Superior temporal gyrus (tissue), 1 donor: Measurements from ENCODE around the gene KCNIP4.

Source experiments
- DNase-seq: peaks from one replicate; pipeline ENCODE4 v3.0.0-alpha.2; 2016; ENCODE audit errors: extremely low spot score

KCNIP4 gene

DNA sequence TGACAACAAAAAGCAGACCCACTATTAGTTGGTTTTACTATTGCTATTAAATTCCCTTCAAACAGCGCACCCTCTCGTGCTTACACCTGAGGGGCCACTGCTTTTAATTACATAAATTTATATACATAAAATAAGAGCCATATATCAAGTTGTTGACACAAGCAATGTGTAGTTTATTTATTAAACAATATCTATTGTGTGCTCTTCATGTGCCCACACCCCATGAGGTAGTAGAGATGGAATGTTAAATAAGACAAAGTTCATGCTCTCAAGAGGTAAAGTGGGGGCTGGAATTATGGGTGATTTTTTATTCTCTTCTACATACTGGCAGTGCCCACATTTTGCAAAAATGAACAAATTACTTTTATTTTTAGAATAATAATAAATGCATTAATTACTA, 47.3 kb downstream of the KCNIP4 start:
- DNase-seq: no peak

DNA sequence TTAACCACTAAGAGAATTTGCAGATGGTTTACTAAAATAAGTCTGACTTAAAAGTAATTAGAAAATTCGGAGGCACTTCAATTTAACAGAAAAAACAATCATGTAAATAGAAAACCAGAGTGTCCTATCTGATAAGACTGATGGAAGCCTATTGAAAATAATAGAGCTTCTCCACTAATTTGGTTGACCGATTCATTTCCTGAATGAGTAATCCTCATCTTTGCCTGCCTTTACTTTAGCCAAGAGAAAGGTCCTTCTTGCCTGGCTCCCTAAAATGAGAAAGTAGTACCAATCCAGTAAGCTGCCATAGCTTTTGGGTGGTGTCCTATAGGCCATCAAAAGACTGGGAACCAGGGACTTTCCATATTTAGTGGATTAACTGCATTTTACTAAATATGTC, 48.4 kb downstream of the KCNIP4 start:
- no peak for DNase-seq

DNA sequence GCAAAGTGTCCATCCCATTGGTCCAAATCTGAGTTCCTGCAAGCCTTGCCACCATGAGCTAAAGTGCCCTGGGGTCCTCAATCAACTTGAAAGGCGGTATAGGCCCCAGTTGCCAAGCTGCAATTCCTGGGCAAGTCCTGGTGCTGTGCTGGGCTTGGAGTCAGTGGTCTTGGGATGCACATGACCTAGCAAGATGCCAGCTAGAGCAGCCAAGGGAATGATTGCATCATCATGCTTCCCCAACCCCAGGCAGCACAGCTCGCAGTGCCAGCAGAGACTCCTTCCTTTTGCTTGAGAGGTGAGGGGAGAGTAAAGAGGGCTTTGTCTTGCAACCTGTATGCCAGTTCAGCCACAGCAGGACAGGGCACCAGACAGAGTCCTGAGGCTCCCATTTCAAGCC, 50.5 kb downstream of the KCNIP4 start:
- DNase-seq: no peak

DNA sequence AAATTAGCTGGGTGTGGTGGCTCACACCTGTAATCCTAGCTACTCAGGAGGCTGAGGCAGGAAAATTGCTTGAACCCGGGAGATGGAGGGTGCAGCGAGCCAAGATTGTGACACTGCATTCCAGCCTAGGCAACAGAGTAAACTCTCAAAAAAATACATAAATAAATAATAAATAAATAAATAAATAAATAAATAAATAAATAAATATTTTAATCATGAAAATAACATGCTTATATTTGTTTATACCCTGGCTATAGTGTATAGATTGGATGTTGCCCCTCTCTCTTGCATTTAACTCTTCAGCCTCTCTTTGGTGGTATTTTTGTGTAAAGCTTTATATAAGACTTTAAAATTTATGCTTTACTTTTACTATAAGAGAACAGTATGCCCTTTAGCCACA, 51.8 kb downstream of the KCNIP4 start:
- DNase-seq: no peak

DNA sequence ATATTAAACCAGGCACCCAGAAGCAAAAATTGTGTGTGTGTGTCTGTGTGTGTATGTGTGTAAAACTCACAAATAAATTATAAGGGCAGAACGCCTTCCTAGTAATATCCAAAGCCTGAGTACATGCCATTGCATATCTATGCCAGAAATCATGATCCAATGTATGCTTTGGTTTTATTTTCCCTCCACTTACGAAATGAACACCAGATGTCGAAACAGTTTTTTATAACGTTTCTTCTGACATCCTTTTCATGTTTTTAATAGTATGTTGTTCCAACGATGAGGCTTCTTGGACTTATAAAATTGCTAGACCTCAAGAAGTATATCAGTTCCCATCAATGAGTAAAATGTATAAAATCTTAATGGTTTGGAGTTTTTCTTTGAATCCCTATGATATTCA, 55.4 kb downstream of the KCNIP4 start:
- no peak for DNase-seq

DNA sequence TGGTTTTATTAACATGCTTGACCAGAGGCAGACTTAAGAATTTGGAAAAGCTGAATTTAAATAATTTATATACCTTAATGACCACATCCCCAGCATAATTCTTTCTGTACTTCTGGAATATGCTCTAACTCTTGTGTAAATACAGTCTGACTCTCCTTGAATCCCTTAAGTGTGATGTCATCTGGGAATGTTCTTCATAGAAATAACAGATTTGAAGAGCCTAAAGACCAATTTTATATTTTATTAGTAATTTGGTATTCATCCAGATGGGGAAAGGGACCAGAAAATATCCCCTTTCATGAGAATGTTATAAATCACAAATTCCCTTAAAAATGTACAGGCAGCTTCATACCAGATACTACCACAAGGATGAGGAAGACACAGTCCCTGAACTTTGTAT, 58.3 kb downstream of the KCNIP4 start:
- DNase-seq: no peak

DNA sequence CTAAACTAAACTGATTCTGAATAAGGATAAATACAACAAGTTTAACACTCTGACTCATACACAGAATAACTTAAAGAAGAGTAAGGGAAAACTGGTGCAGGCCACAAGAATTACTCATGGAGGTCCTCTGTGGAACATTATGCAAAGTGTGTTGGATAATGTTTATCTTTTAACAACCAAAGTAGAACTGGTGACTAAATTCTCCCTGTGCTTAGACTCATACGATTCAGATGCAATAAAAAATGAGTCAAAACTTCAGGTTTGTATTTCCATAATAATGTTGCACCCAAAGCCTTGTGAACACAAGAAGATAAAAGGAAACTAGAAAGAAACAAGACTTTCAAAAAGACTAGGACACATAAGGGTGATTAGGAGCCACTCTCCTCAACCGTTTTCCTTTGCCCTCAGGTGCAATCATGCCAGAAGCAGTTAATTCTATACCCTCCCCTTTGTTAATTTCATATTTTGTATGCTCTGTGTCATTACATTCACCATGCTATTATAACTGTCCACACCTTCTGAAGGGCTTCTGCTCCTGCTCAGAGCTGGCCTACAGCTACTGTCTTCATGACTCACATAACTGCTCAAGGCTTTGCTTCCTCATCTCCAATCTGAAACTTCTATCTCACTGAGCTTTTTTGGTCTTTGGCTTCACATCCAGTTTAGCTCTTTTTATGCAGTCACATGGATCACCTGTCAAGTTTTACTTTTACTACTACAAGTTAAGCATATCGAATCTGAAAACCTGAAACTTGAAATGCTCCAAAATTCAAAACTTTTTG, 60.2 kb downstream of the KCNIP4 start:
- peak; percentile 61 for DNase-seq

DNA sequence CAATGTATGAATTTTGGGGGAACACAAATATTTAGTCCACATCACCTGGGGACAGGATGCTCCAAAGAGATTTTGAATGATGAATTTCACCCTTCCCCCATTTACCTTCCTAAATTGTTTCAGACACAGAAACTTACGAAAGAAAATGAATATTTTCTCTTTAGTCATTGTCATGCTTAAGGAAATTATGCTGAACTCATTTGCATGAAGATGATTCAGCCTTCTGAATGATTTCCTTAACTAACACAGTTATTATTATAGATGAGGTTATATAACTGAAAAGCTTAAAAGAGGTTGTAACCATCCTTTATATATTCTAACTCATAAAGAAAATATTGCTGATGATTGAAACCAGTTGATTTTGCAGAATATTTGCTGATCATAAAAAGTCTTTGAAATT, 61.1 kb downstream of the KCNIP4 start:
- DNase-seq: no peak

DNA sequence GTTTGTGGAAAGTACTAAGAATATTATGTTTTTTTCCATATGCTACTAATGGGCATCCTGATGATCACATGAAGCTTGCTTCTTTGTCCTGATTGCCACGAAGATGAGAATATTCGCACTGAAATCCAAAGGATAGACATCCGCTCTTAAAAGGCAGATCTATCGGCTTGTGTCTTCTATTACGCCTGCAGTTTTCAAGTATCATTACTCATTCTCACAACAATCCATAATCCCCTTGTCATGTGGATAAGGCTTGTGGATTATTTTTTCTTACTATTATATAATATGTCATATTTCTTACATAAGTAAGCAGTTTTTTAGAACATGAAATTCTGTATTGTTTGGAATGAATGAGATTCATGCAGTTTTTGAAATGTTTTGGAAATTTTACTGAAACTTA, 62.8 kb downstream of the KCNIP4 start:
- DNase-seq: peak; percentile 62

DNA sequence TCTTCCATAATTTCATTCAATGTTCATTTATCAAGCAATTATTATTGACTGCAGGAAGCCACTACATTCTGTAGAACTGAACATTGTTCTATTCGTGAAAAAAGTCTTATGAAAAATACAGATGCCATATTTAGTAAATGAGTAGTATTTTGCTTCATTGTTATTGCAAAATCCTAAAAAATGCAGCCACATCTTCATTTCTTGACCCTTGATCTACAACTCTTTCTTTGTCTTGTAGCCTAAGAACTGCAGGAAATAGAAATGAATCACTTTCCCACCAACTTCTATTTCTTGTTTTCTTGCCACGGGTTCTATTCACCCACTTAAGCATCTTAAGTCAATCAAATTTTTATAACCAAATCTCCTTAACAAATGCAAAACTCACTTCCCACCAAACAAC, 63.3 kb downstream of the KCNIP4 start:
- no peak for DNase-seq

DNA sequence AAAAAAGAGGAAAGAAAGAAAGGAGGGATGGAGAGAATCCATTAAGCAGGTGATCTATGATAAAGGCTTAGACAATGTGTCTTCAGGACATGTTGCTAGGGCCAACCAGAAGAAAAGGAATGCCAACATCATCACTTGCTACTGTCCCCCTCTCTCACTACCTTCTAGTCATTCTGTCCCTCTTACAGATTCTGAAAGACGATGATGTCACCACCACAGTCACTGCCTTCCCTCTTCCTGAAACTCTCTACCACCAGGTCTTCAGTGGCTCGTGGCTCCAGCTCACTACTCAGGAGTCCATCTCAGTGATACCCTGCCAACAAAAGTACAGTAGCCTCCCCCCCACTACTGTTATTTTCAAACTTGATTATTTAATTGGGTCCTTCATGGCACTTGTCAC, 64.0 kb downstream of the KCNIP4 start:
- DNase-seq: no peak

DNA sequence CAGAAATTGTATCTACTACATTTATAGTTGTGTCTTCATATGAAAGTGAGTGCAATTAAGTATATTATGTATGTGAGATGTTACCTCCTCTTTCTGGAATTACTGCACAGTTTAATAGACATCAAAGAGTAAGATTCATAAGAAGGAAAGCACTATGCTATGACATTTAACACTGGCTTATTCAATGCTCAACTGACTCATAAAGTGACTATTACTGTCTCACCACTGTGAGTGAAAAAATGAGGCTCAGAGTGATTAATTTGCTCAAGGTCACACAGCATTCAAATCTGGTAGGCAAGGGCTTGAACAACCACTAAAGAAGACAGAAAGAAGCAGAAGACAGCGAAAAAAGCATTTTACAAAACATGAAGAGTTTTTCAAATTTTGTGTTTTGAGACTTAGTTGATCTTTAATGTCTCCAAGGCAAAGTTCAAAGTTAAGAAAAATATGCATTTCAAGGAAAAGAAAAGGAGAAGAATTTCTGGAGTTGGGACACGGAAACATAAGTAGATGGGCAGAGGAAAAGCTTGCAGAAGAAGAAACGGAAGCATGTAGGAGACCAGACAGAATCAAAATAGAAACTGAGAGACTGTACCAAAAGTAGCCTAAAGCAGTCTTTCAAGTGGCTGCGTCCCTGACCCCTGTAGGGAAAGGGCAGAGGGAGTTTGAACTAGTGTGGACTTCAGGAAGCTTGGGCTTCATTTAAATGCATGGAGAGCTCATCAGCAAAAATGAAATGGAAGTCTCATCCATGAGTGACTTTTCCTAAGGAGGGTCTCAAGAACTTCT, 66.3 kb downstream of the KCNIP4 start:
- DNase-seq: no peak

DNA sequence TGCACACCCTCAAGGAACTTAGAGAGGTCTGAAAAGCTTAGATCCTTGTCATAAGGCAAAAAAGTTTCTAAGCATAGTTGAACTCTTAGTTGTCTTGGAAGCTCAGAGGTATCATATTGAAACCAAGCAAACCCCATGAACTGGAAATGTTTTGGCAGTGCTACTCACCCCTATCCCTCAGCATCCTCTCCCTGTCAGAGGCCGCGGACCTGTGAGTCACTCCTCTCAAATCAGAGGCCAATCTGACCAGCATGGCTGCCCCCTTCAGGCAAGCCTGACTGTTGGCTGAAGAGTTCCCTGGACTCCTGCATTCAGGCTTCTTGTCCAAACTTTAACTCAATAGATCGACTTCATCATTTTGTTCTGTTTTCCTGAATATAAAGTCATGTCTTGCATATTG, 69.4 kb downstream of the KCNIP4 start:
- no peak for DNase-seq

DNA sequence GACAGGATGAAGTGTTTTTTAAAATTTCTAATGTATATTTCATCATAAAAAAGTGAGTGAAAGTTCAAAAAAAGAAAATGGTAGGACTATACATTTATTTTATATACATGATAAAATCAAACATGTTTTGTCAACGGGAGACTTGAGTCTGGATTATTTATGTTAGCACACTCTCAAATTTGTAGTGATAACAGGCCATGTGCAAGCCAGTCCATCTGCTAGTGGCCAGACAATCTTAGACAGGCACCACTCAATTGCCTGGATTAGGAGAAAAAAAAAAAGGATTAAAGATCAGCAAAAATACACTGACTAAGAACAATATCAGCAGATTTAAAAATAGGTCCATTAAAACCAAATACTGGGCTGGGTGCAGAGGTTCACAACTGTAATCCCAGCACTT, 71.9 kb downstream of the KCNIP4 start:
- no peak for DNase-seq

DNA sequence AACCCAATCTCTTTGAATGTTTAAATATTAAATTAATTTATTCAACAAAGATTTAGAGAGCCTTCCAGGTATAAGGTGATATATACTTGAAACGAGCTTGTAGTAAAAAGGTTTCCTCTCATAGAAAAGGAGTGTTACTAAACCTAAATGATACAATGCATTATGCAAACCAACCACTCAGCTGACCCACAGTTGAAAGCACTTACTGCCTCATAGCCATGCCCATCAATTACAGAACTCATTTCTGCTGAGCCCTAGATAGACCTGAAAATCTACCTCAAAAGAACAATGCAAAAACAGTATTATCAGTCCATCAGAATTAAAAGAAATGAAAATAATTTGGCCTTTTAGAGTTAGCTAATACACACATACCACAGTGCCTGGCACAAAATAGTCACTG, 75.4 kb downstream of the KCNIP4 start:
- no peak for DNase-seq

DNA sequence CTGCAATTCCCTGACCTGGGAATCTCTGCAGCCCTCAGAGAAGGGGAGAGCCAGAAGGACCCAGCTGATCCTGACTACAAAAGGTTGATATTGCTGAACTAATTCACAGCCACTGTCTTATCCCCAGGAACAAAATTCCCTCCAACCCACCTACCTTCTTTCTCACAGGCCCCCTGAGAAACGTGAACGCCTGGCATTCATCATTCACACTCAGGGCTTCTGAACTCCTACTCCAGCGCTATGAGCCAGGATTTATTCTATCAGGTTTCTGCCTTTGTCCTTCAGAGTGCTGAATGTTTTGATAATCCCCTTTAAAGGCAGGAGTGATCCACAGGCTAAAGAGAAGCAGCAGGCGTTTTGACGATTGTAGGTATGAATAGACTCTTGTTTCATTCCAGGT, 76.5 kb downstream of the KCNIP4 start:
- no peak for DNase-seq

DNA sequence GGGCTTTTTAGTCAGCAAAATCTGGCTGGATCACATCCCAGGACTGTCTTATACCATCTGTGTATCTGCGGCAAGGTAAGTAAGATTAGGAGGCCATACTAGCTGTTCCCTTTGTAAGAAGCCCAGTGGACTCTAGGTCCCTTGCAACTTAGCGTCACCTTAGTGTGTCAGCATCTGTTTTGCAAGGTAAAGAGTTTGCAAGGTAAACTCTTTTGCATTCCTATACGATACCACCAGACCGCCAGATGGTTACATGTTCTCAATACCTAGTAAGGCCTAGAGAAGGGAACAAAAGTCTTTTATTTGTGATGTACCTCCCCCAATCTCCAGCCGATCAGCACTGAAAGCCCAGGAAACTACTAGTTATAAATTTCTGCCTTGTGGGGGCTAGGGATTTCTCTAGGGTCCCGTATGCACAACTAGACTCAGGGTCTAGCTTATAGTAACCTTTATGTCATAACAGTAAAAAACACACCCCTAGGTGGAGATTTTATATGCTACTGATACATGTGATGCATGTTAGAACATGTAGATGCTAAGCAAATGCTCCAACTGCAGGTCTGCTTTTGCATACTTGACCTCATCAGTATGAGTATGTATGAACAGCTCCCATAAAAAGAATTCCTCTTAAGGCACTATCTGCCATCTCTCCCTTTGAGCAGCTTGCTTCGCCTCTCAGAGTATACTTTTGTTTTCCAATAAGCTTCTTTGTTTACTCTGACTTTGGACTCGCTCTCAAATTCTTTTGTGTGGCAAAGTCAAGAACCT, 78.4 kb downstream of the KCNIP4 start:
- no peak for DNase-seq

DNA sequence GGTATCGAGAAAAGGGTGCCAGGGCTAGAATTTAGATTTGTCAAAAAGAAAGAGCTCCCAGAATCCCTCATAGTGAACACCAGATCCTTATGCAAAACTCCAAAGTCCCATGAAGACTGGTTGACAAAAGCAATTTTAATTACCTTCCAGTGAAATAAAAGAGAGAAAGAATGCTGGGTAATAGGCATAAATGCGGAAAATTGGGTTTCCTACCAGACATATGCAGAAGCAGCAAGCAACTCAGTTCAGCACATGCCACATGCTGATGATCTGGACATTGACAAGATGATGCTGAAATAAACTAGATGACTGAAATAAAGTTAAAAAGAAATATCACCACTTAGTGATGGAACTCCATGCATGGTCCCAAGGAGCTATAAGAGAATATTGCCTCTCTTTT, 83.9 kb downstream of the KCNIP4 start:
- DNase-seq: no peak

DNA sequence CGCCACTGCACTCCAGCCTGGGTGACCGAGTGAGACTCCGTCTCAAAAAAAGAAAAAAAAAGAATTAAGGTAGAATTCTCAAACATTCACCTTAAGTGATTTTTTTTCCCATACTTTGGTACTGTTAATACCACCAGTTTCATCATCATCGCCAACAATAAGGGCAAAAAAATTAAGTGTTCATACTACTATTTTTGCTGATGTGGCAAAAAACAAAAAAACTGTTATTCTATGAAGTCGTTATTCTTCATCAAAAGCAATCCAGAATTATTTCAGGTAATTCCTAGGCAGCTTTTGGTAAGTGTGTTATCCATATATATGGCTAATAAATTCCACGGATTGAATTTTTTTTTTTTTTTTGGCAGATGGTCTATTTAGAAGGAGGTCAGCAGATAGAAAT, 85.7 kb downstream of the KCNIP4 start:
- DNase-seq: no peak

DNA sequence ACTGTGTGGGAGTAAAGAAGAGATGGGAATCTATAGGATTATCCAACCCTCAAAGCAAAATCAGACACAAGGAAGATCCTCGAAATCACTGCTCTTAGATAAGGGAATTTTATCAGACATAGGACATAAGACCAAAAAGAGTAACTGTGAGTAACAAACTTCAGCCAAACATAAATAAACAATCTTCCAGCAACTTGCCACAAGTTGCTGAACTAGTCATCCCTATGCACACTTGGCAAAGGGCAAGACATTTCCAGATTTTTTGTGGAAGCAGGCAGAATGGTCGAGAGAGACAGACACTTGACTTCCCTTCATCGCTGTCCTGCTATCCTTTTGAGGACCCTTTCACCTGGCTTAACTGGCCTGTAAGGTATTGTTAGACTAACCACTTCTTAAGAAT, 89.6 kb downstream of the KCNIP4 start:
- no peak for DNase-seq

DNA sequence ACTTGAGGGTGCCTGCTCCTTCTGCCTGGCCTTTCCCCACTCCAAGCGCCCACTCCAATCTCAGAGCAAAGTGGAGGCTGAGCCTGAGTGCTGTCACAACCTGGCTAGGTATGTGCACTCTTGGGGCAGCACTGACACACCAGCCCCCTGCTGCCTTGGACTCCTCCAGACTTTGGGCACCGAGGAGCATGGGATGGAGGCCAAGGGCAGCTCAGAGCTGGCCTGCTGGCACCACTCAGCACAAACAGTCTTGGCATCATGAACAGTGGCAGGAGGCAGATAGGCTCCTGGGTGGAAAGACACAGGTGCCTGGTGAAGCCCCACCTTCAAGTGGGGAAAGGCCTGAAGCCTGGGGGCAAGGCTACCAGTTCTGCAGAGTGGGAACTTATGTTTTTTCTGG, 91.8 kb downstream of the KCNIP4 start:
- no peak for DNase-seq

DNA sequence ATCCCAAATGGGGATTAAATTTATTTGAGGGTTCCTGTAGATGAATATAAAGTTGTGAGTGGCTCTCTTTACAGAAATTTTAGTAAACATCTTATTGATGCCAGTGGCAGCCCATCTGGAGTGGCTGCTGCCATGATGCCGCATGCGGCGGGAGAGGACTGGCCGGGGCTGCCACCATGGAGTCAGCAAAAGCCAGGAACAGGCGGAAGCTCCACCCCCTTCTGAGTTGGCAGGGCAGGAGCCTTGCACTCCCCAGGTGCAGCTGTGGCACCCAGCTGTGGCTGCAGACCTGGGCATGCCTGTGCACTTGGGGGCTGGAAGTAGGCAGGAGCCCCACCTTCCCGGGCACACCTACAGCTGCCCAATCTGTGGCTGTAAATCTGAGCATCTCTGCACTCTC, 92.3 kb downstream of the KCNIP4 start:
- DNase-seq: no peak

DNA sequence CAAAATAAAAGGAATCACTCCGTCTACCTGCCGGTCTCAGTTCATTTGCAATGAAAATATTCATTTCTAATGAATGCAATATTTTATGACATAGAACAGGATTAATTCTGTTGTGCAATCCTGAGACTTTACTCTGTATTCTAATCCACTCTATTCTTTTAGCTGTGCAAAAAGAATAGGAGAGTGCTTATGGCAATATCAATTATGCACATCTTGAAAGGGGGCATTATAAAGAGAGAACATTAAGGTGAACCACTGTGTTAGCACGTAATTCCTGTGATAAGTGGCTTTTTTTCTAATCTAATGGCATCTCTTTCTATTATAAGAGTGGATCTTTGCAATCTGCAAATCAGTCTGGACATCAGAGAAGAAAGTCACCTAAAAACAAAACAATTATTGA, 99.5 kb downstream of the KCNIP4 start:
- DNase-seq: no peak
